ENCODE measurements around the gene PEF1. TPM values are rescaled to one million over a fixed set of nuclear protein-coding genes. Genes with fewer than 3 reads are reported as not detected.

PEF1 gene
- total and polyA plus RNA-seq, 2 experiments from 2014 or later: 70.7 to 85.5 TPM

DNA sequence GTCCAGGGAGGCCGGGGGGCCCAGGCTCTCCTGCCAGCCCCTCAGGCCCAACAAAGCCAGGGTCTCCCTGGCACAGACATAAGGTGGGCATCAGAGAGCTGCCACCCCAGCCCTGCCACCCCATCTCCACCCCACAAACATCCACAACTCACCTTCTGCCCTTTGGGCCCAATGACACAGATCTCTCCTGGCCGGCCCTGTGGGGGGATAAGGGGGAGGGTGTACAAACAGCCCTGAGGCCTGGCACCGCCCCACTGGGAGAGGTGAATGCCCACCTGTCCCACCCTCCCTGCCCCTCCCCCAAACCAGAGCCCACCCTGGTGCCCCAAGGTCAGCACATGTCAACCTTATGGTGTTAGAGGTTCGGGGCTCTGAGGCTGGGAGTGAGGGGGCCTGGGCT lies 46.8 kb upstream of the PEF1 start:
- H3K27ac ChIP-seq: no peak overlapping the region
- TF ChIP-seq EZH2 (IDR thresholded peaks at IDR 0.05; ENCODE audit: borderline replicate concordance) (no peak), EZH2phosphoT487 (IDR thresholded peaks at IDR 0.05; ENCODE audit: low read depth, severe bottlenecking, unreplicated experiment) (no peak)
- TF ChIP-seq, protein P1, sequence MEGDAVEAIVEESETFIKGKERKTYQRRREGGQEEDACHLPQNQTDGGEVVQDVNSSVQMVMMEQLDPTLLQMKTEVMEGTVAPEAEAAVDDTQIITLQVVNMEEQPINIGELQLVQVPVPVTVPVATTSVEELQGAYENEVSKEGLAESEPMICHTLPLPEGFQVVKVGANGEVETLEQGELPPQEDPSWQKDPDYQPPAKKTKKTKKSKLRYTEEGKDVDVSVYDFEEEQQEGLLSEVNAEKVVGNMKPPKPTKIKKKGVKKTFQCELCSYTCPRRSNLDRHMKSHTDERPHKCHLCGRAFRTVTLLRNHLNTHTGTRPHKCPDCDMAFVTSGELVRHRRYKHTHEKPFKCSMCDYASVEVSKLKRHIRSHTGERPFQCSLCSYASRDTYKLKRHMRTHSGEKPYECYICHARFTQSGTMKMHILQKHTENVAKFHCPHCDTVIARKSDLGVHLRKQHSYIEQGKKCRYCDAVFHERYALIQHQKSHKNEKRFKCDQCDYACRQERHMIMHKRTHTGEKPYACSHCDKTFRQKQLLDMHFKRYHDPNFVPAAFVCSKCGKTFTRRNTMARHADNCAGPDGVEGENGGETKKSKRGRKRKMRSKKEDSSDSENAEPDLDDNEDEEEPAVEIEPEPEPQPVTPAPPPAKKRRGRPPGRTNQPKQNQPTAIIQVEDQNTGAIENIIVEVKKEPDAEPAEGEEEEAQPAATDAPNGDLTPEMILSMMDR (IDR thresholded peaks at IDR 0.05; ENCODE audit: poor library complexity): no peak

DNA sequence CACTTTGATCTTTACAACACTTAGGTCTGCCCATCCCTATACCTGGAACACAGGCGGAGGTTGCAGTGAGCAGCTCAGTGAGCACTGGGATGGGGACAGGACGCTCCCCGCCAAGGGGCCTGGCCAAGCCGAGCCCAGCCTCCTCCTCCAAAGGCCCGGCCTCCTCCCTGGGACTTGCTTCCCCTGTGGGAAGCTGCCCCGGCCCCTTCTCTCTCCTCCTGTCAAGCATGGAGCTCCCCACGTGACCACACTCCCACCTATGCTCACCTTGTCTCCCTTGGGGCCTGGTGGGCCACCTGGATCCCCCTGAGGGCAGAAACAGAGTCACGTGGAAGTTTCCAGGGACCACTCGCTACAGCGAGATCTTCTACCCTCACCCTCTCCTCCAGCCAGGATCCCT lies 46.2 kb upstream of the PEF1 start:
- Histone ChIP-seq H3K4me2 (no peak overlapping the region), H3K79me2 (no peaks in the 10 kb centered on the region)

More for the DNA sequence above, 46.8 kb upstream of the PEF1 start:
- H3K9me3 ChIP-seq (ENCODE audit: low read depth): no peaks in the 10 kb centered on the region
- H3K4me3 ChIP-seq: no peak overlapping the region
- no peak overlapping the region for H3K4me2 ChIP-seq
- H3K27me3 ChIP-seq: no peaks in the 10 kb centered on the region
- H2AFZ ChIP-seq: no peak overlapping the region
- no peaks in the 10 kb centered on the region for H3K79me2 ChIP-seq
- H3K4me1 ChIP-seq (ENCODE audit: insufficient read depth): peaks cover 2% of the 10 kb centered on the region
- no peaks in the 10 kb centered on the region for H3K36me3 ChIP-seq (replicated peaks; ENCODE audit: insufficient read depth, low read depth)
- 90% methylated on average over 3 of the region's 4 CpGs for WGBS (ENCODE audit: low lambda C conversion rate, missing lambda C conversion rate)
- no peaks in the 10 kb centered on the region for H3K9me2 ChIP-seq (replicated peaks; ENCODE audit: insufficient read depth)
- DNase-seq (ENCODE audit: low spot score): no peak
- no peaks in the 10 kb centered on the region for H4K20me1 ChIP-seq (ENCODE audit: insufficient read depth, poor library complexity, severe bottlenecking)

DNA sequence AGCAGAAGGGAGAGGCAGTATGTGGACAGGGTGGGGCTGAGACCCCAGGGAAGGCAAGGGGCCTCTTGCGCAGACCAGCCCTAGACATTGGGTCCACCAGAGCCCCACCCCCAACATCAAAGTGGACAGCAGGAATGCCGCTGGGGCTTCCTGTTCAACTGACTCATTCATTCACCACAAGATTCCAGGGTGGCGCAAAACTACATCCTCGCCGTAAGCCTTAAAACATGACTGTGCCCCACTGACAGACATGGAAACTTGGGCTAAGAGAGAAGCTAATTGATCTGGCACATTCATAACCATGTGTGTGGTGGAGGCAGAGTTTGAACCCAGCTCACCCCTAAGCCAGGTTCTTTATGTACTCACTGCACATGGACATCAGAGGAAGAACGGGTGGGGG lies 45.2 kb upstream of the PEF1 start:
- H3K9me3 ChIP-seq (ENCODE audit: low read depth): no peaks in the 10 kb centered on the region
- TF ChIP-seq EZH2phosphoT487 (IDR thresholded peaks at IDR 0.05; ENCODE audit: low read depth, severe bottlenecking, unreplicated experiment): no peak
- TF ChIP-seq, protein P1 (IDR thresholded peaks at IDR 0.05; ENCODE audit: poor library complexity): no peak
- no peak for TF ChIP-seq EZH2 (IDR thresholded peaks at IDR 0.05; ENCODE audit: borderline replicate concordance)
- no peak overlapping the region for H3K4me3 ChIP-seq
- H3K36me3 ChIP-seq (replicated peaks; ENCODE audit: insufficient read depth, low read depth): no peaks in the 10 kb centered on the region
- peaks cover 2% of the 10 kb centered on the region for H3K4me1 ChIP-seq (ENCODE audit: insufficient read depth)
- H3K79me2 ChIP-seq: no peaks in the 10 kb centered on the region
- H3K27ac ChIP-seq: no peak overlapping the region
- no peaks in the 10 kb centered on the region for H4K20me1 ChIP-seq (ENCODE audit: insufficient read depth, poor library complexity, severe bottlenecking)
- no peak overlapping the region for H2AFZ ChIP-seq
- no peaks in the 10 kb centered on the region for H3K9me2 ChIP-seq (replicated peaks; ENCODE audit: insufficient read depth)
- no peaks in the 10 kb centered on the region for H3K27me3 ChIP-seq
- peak; percentile 39 for DNase-seq (ENCODE audit: low spot score)
- WGBS (ENCODE audit: low lambda C conversion rate, missing lambda C conversion rate): 80% methylated on average over 6 of the region's 6 CpGs
- H3K4me2 ChIP-seq: no peak overlapping the region

More for the DNA sequence above, 46.2 kb upstream of the PEF1 start:
- Histone ChIP-seq H2AFZ (no peak overlapping the region), H3K36me3 (replicated peaks; ENCODE audit: insufficient read depth, low read depth) (no peaks in the 10 kb centered on the region), H3K4me1 (ENCODE audit: insufficient read depth) (peaks cover 2% of the 10 kb centered on the region), H3K9me3 (ENCODE audit: low read depth) (no peaks in the 10 kb centered on the region), H3K27ac (no peak overlapping the region), H4K20me1 (ENCODE audit: insufficient read depth, poor library complexity, severe bottlenecking) (no peaks in the 10 kb centered on the region), H3K4me3 (no peak overlapping the region), H3K27me3 (no peaks in the 10 kb centered on the region), H3K9me2 (replicated peaks; ENCODE audit: insufficient read depth) (no peaks in the 10 kb centered on the region)
- no peak for DNase-seq (ENCODE audit: low spot score)
- TF ChIP-seq, protein P1 (IDR thresholded peaks at IDR 0.05; ENCODE audit: poor library complexity): no peak
- TF ChIP-seq EZH2phosphoT487 (IDR thresholded peaks at IDR 0.05; ENCODE audit: low read depth, severe bottlenecking, unreplicated experiment) (no peak), EZH2 (IDR thresholded peaks at IDR 0.05; ENCODE audit: borderline replicate concordance) (no peak)
- WGBS (ENCODE audit: low lambda C conversion rate, missing lambda C conversion rate): 90% methylated on average over 10 of the region's 10 CpGs

DNA sequence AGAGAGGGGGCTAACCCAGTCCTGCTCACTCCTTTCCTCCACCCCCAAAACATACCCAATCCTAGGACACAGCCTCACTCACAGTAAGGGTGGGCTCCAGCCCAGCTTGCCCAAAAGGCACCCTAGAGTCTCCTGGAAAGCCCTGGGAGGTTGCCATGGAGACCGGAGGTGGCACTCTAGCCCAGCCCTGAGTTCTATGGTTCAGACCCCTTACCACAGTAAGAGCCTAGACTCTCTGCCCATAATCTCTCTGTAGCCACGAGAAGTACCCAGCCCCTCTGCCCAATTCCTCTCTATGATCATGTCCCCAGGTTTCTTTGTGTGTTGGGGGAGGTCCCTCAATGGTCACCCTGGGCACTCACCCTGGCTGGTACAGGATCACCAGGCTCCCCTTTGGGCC lies 44.7 kb upstream of the PEF1 start:
- no peaks in the 10 kb centered on the region for H3K36me3 ChIP-seq (replicated peaks; ENCODE audit: insufficient read depth, low read depth)
- H2AFZ ChIP-seq: no peak overlapping the region
- WGBS (ENCODE audit: low lambda C conversion rate, missing lambda C conversion rate): 90% methylated on average over 2 of the region's 2 CpGs
- H3K4me1 ChIP-seq (ENCODE audit: insufficient read depth): no peaks in the 10 kb centered on the region
- no peaks in the 10 kb centered on the region for H3K79me2 ChIP-seq
- no peaks in the 10 kb centered on the region for H3K9me3 ChIP-seq (ENCODE audit: low read depth)
- TF ChIP-seq EZH2phosphoT487 (IDR thresholded peaks at IDR 0.05; ENCODE audit: low read depth, severe bottlenecking, unreplicated experiment) (no peak), EZH2 (IDR thresholded peaks at IDR 0.05; ENCODE audit: borderline replicate concordance) (no peak)
- TF ChIP-seq, protein P1 (IDR thresholded peaks at IDR 0.05; ENCODE audit: poor library complexity): no peak
- no peaks in the 10 kb centered on the region for H3K27me3 ChIP-seq
- H3K4me3 ChIP-seq: no peak overlapping the region
- no peak for DNase-seq (ENCODE audit: low spot score)
- no peaks in the 10 kb centered on the region for H3K9me2 ChIP-seq (replicated peaks; ENCODE audit: insufficient read depth)
- no peak overlapping the region for H3K27ac ChIP-seq
- H4K20me1 ChIP-seq (ENCODE audit: insufficient read depth, poor library complexity, severe bottlenecking): no peaks in the 10 kb centered on the region
- no peak overlapping the region for H3K4me2 ChIP-seq
